A673 (cell line): ENCODE measurements around the gene SYNE2. TPM values are rescaled to one million over a fixed set of nuclear protein-coding genes. Genes with fewer than 3 reads are reported as not detected.

ENCODE experiments used
- BruUV-seq: library from RNA; stranded (reverse); fragments of 400-500 nt; replicated peaks from 2 replicates; lab custom pipeline; 2021; lab: Mats Ljungman, UMichigan
- CTCF ChIA-PET: fragments of 300-600 bp; sonication (Branson Sonifier 250); formaldehyde crosslinking; loops from one replicate; lab custom pipeline; 2022; ENCODE audit warnings: antibody characterized with exemption; lab: Charles Lee
- POLR2A ChIA-PET: fragments of 300-600 bp; sonication (Branson Sonifier 250); formaldehyde crosslinking; loops from one replicate; lab custom pipeline; 2022; ENCODE audit warnings: antibody characterized with exemption; ENCODE audit not compliant: low non-redundant PET; lab: Charles Lee
- DNase-seq: peaks from one replicate; pipeline ENCODE4 v3.0.0-alpha.2; 2015; ENCODE audit warnings: low spot score
- H3K27ac ChIP-seq: fragments of 200-600 bp; sonication (generic); 2 replicates; pipeline ENCODE4 v1.5.1; 2016; ENCODE audit warnings: mixed run types, low read depth, mild to moderate bottlenecking, mixed read lengths, antibody characterized with exemption, low read length; ENCODE audit not compliant: poor library complexity, severe bottlenecking
- H3K27me3 ChIP-seq: fragments of 200-600 bp; sonication (generic); replicated peaks from 2 replicates; pipeline ENCODE4 v1.6.1; 2017; ENCODE audit warnings: mixed run types, low read depth, mild to moderate bottlenecking, mixed read lengths, antibody characterized with exemption, low read length; ENCODE audit not compliant: insufficient read depth, poor library complexity
- H3K36me3 ChIP-seq: fragments of 200-600 bp; sonication (generic); 2 replicates; pipeline ENCODE4 v1.6.1; 2016; ENCODE audit warnings: mixed run types, mild to moderate bottlenecking, mixed read lengths, antibody characterized with exemption, low read length; ENCODE audit not compliant: insufficient read depth, poor library complexity, severe bottlenecking
- H3K4me1 ChIP-seq: fragments of 200-600 bp; sonication (generic); 2 replicates; pipeline ENCODE4 v1.6.1; 2017; ENCODE audit warnings: mixed run types, mild to moderate bottlenecking, mixed read lengths, antibody characterized with exemption, low read length; ENCODE audit not compliant: insufficient read depth, poor library complexity, severe bottlenecking
- H3K4me3 ChIP-seq: fragments of 200-600 bp; sonication (generic); 2 replicates; pipeline ENCODE4 v1.5.1; 2016; ENCODE audit warnings: low read depth, mixed run types, mild to moderate bottlenecking, mixed read lengths, low read length; ENCODE audit not compliant: poor library complexity, severe bottlenecking
- H3K9me3 ChIP-seq: fragments of 200-600 bp; sonication (generic); 2 replicates; pipeline ENCODE4 v1.6.1; 2016; ENCODE audit warnings: mixed run types, low read depth, mild to moderate bottlenecking, mixed read lengths, antibody characterized with exemption, low read length; ENCODE audit not compliant: poor library complexity, severe bottlenecking
- EZH2 ChIP-seq: fragments of 200-600 bp; sonication (generic); IDR thresholded peaks from 2 replicates; pipeline ENCODE4 v1.6.1; 2017; ENCODE audit warnings: borderline replicate concordance, low read depth, mild to moderate bottlenecking, mixed read lengths, antibody characterized with exemption, low read length; ENCODE audit not compliant: poor library complexity, severe bottlenecking
- intact Hi-C: fragments of 100-400 bp; cut with micrococcal nuclease; formaldehyde crosslinking; loops from one replicate; pipeline ENCODE4 v1.10.0; 2022; ENCODE audit not compliant: unreplicated experiment
- microRNA-seq: library from miRNA; unstranded; fragments of <30 nt; microRNA quantifications from one replicate; pipeline ENCODE4 v1.2.0, GENCODE V29; 2021
- total RNA-seq: library from RNA; stranded (reverse); gene quantifications from 2 replicates; pipeline ENCODE4 v1.2.3, GENCODE V29; 2021
- TF ChIP-seq, protein P1 (sequence below): fragments of 300-800, 200-600 bp; sonication (generic); conservative IDR thresholded peaks from 2 replicates; pipeline ENCODE4 v1.5.1; 2017; ENCODE audit warnings: low read depth, mild to moderate bottlenecking, antibody characterized with exemption, low read length, moderate library complexity, mixed read lengths

SYNE2 gene
- total RNA-seq, 1 experiment from 2014 or later: 68.2 TPM

DNA sequence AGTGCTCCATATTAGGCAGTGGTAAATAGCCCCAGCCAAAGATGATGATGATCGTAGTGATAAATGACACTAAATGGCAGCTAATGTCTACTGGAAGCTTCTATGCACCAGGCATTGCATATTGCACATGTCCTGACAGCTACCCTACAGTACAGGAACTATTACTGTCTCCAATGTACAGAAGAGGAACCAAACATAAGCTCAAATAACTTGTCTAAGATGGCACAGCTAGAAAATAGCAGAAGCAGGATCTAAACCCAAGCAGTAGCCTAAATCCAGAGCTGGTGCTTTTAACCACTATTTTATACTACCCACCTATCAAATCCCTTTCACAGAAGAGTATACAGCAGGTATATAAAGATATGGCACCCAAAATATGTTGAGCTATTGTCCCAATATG, 412.4 kb downstream of the SYNE2 start:
- Histone ChIP-seq H3K4me3 (no peak overlapping the region), H3K4me1 (no peaks in the 10 kb centered on the region), H3K36me3 (no peaks in the 10 kb centered on the region), H3K27ac (no peak overlapping the region), H3K9me3 (no peaks in the 10 kb centered on the region), H3K27me3 (no peaks in the 10 kb centered on the region)
- intact Hi-C loops: no loop called here
- TF ChIP-seq, protein P1, sequence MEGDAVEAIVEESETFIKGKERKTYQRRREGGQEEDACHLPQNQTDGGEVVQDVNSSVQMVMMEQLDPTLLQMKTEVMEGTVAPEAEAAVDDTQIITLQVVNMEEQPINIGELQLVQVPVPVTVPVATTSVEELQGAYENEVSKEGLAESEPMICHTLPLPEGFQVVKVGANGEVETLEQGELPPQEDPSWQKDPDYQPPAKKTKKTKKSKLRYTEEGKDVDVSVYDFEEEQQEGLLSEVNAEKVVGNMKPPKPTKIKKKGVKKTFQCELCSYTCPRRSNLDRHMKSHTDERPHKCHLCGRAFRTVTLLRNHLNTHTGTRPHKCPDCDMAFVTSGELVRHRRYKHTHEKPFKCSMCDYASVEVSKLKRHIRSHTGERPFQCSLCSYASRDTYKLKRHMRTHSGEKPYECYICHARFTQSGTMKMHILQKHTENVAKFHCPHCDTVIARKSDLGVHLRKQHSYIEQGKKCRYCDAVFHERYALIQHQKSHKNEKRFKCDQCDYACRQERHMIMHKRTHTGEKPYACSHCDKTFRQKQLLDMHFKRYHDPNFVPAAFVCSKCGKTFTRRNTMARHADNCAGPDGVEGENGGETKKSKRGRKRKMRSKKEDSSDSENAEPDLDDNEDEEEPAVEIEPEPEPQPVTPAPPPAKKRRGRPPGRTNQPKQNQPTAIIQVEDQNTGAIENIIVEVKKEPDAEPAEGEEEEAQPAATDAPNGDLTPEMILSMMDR: no peak
- no peak for TF ChIP-seq EZH2
- CTCF ChIA-PET: interaction anchor here (0.5 kb wide), 1 partner anchor 24 kb away, joined by 3 read pairs; no protein-coding TSS in a partner anchor
- no peak for DNase-seq
- POLR2A ChIA-PET: no interaction called here
- no TSS peak for BruUV-seq

DNA sequence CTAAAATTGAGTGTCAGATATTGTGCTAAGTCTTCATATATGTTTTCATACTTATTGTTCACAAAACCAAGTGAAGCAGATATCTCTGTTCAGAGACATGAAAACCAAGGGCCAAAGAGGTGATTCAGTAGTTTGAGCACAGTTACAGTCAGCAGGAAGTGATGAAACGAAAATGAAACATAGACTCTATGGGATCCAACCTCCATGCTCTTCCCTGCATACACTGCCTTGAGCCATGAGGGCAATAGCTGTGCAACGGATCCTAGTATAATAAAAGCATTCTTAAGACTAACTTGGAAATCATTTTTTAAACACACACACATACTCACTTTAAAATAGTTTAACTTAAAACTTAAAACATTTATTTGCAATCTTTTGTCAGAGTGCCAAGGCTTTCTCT, 413.4 kb downstream of the SYNE2 start:
- Histone ChIP-seq H3K27ac (no peak overlapping the region), H3K9me3 (no peaks in the 10 kb centered on the region), H3K27me3 (no peaks in the 10 kb centered on the region), H3K36me3 (no peaks in the 10 kb centered on the region), H3K4me1 (no peaks in the 10 kb centered on the region), H3K4me3 (no peak overlapping the region)
- BruUV-seq: no TSS peak
- CTCF ChIA-PET: no interaction called here
- no peak for TF ChIP-seq EZH2
- TF ChIP-seq, protein P1: no peak
- intact Hi-C loops: no loop called here
- POLR2A ChIA-PET: no interaction called here
- DNase-seq: peak; percentile 7

DNA sequence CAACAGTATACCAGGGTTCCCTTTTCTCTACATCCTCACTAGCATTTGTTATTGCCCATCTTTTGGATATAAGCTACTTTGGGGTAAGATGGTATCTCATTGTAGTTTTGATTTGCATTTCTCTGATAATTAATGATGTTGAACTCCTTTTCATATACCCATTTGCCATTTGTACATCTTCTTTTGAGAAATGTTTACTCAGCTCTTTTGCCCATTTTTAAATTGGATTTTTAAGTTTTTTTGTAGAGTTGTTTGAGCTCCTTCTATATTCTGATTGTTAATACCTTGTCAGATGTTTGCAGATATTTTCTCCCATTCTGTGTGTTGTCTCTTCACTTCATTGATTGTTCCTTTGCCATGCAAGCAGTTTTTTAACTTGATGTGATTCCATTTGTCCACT, 419.2 kb downstream of the SYNE2 start:
- no peak for TF ChIP-seq EZH2
- TF ChIP-seq, protein P1: no peak
- CTCF ChIA-PET: no interaction called here
- intact Hi-C loops: no loop called here

More for the DNA sequence above, 419.2 kb downstream of the SYNE2 start:
- no peak for DNase-seq
- POLR2A ChIA-PET: interaction anchor here (0.6 kb wide), 1 partner anchor 93 kb away, joined by 10 read pairs; no protein-coding TSS in a partner anchor
- Histone ChIP-seq H3K27ac (no peak overlapping the region), H3K9me3 (no peaks in the 10 kb centered on the region), H3K4me3 (no peak overlapping the region), H3K27me3 (no peaks in the 10 kb centered on the region), H3K4me1 (no peaks in the 10 kb centered on the region), H3K36me3 (no peaks in the 10 kb centered on the region)
- no TSS peak for BruUV-seq

Small RNAs within 50 kb of the gene (microRNA-seq; reads per million reads assigned to microRNA genes)
- not detected for gene MIR548H1

Other genes with a start within 250 kb of the SYNE2 start
- gene WDR89, start 211.1 kb upstream of the SYNE2 start, total RNA-seq: 19.0 and 23.6 TPM in 2 replicates
- 12.8 and 13.5 TPM in 2 replicates for gene SGPP1, start 124.9 kb upstream of the SYNE2 start, total RNA-seq